HCT116 (cell line): ENCODE results near the gene GPC5. TPM values are rescaled to one million over a fixed set of nuclear protein-coding genes. Genes with fewer than 3 reads are reported as not detected.
"Not testable (repeated sequence)": the region's sequence is repeated elsewhere in the genome, so short reads cannot be mapped to it uniquely, and the experiment has no call there.

Experiments used
- ATAC-seq: fragments of 200-7000 bp; cut with Tn5 transposase; 2 replicates; pipeline ENCODE4 v1.9.1; 2020; ENCODE audit warnings: mild to moderate bottlenecking, moderate library complexity
- BruUV-seq: library from RNA; stranded (reverse); fragments of 400-500 nt; replicated peaks from 2 replicates; lab custom pipeline; 2021; lab: Mats Ljungman, UMichigan
- CTCF ChIA-PET: fragments of 300-600 bp; sonication (Branson Sonifier 250); formaldehyde crosslinking; loops from one replicate; lab custom pipeline; 2021; ENCODE audit warnings: antibody characterized with exemption; lab: Charles Lee
- POLR2A ChIA-PET: fragments of 300-600, 350-600 bp; sonication (Branson Sonifier 250); formaldehyde crosslinking; loops from one replicate; lab custom pipeline; 2021; ENCODE audit warnings: antibody characterized with exemption; lab: Charles Lee
- RAD21 ChIA-PET, 2 experiments: fragments of 300-600 bp; sonication (Branson Sonifier 250); formaldehyde crosslinking; loops; one replicate each; lab custom pipeline; 2023; ENCODE audit warnings: low total read pairs in 2 of 2; ENCODE audit not compliant: uncharacterized antibody in 2 of 2, unreplicated experiment in 2 of 2, low non-redundant PET in 1 of 2; lab: Charles Lee
- DNase-seq: peaks from one replicate; pipeline ENCODE4 v3.0.0-alpha.2; 2010; ENCODE audit warnings: low read depth, low spot score
- H2AFZ ChIP-seq: fragments of 200-600 bp; shearing (Covaris generic), sonication (generic); 2 replicates; pipeline ENCODE4 v1.6.1; 2017; ENCODE audit warnings: low read depth, mixed run types, mixed read lengths, antibody characterized with exemption, low read length; ENCODE audit not compliant: poor library complexity, severe bottlenecking
- H3K27ac ChIP-seq: 2 replicates; pipeline ENCODE4 v1.5.1; 2012; ENCODE audit warnings: low read depth, low read length
- H3K27me3 ChIP-seq: fragments of 200-600 bp; sonication (generic); 2 replicates; pipeline ENCODE4 v1.6.1; 2016; ENCODE audit warnings: mixed run types, low read length, mixed read lengths; ENCODE audit not compliant: insufficient read depth
- H3K36me3 ChIP-seq, 2 experiments: fragments of 200-500 bp in 1 of 2; fragments of 200-600 bp in 1 of 2; sonication (Bioruptor generic) in 1 of 2; sonication (generic) in 1 of 2; 2 replicates each; pipeline versions ENCODE4 v1.5.1 to v1.6.1; 2014 to 2016; ENCODE audit warnings: low read length in 2 of 2, inconsistent platforms in 1 of 2, mixed read lengths in 1 of 2, mixed run types in 1 of 2; ENCODE audit not compliant: insufficient read depth in 2 of 2, control insufficient read depth in 1 of 2
- H3K4me1 ChIP-seq, 2 experiments: fragments of 200-600 bp in 1 of 2; sonication (generic) in 1 of 2; 2 replicates each; pipeline versions ENCODE4 v1.5.1 to v1.6.1; 2012 to 2017; ENCODE audit warnings: low read length in 2 of 2, inconsistent platforms in 1 of 2, mild to moderate bottlenecking in 1 of 2, mixed read lengths in 1 of 2, mixed run types in 1 of 2, moderate library complexity in 1 of 2; ENCODE audit not compliant: insufficient read depth in 2 of 2, control insufficient read depth in 1 of 2
- H3K4me2 ChIP-seq: fragments of 200-600 bp; sonication (generic); 2 replicates; pipeline ENCODE4 v1.6.1; 2017; ENCODE audit warnings: mixed run types, low read length, mixed read lengths
- H3K4me3 ChIP-seq, 2 experiments: fragments of 200-600 bp in 1 of 2; sonication (generic) in 1 of 2; replicated peaks in 1 of 2; 2 replicates each; pipeline ENCODE4 v1.5.1; 2011 to 2016; ENCODE audit warnings: low read length in 2 of 2, control low read depth in 1 of 2, low read depth in 1 of 2, mild to moderate bottlenecking in 1 of 2, mixed read lengths in 1 of 2, mixed run types in 1 of 2
- H3K79me2 ChIP-seq: fragments of 200-600 bp; sonication (generic); 2 replicates; pipeline ENCODE4 v1.6.1; 2017; ENCODE audit warnings: mild to moderate bottlenecking, mixed run types, low read length, moderate library complexity, mixed read lengths; ENCODE audit not compliant: insufficient read depth
- H3K9ac ChIP-seq: fragments of 200-600 bp; sonication (generic); 2 replicates; pipeline ENCODE4 v1.6.1; 2016; ENCODE audit warnings: low read length, mixed read lengths
- H3K9me2 ChIP-seq: fragments of 200-600 bp; sonication (generic), shearing (Covaris generic); 2 replicates; pipeline ENCODE4 v1.6.1; 2017; ENCODE audit warnings: mixed run types, mild to moderate bottlenecking, moderate library complexity; ENCODE audit not compliant: insufficient read depth
- H3K9me3 ChIP-seq, 2 experiments: fragments of 200-500 bp in 1 of 2; fragments of 200-600 bp in 1 of 2; sonication (Bioruptor generic) in 1 of 2; sonication (generic) in 1 of 2; 2 replicates each; pipeline ENCODE4 v1.6.1; 2014 to 2017; ENCODE audit warnings: low read length in 2 of 2, mixed read lengths in 2 of 2, inconsistent platforms in 1 of 2, low read depth in 1 of 2, mild to moderate bottlenecking in 1 of 2, mixed run types in 1 of 2, moderate library complexity in 1 of 2; ENCODE audit not compliant: control insufficient read depth in 1 of 2, insufficient read depth in 1 of 2
- H4K20me1 ChIP-seq: fragments of 200-600 bp; sonication (generic), shearing (Covaris generic); 2 replicates; pipeline ENCODE4 v1.6.1; 2017; ENCODE audit warnings: mixed run types, mild to moderate bottlenecking, moderate library complexity; ENCODE audit not compliant: insufficient read depth
- SP1 ChIP-seq: IDR thresholded peaks from 2 replicates; pipeline ENCODE4 v1.6.1; 2012; ENCODE audit warnings: low read depth
- YY1 ChIP-seq: IDR thresholded peaks from 2 replicates; pipeline ENCODE4 v1.6.1; 2011; ENCODE audit warnings: low read length, low read depth, moderate library complexity, mild to moderate bottlenecking; ENCODE audit not compliant: insufficient replicate concordance; ENCODE audit errors: extremely low read depth
- intact Hi-C: fragments of 100-400 bp; cut with micrococcal nuclease; formaldehyde crosslinking; loops from 2 replicates; pipeline ENCODE4 v1.10.0; 2022
- total RNA-seq: library from RNA; stranded (reverse); gene quantifications from one replicate; pipeline ENCODE4 v1.2.1, GENCODE V29; 2021; ENCODE audit not compliant: unreplicated experiment
- TF ChIP-seq, protein P1 (sequence below), 3 experiments: fragments of 200-600 bp in 1 of 3; sonication (generic) in 1 of 3; IDR thresholded peaks in 2 of 3; conservative IDR thresholded peaks in 1 of 3; 2 replicates each; pipeline ENCODE4 v1.5.1; 2012 to 2017; ENCODE audit warnings: low read depth in 2 of 3, low read length in 2 of 3, antibody characterized with exemption in 1 of 3, borderline replicate concordance in 1 of 3, control low read depth in 1 of 3, mild to moderate bottlenecking in 1 of 3, mixed read lengths in 1 of 3, mixed run types in 1 of 3, moderate library complexity in 1 of 3; ENCODE audit not compliant: insufficient read depth in 1 of 3

The GPC5 gene
- total RNA-seq, 1 experiment from 2014 or later, result not detected

- TF ChIP-seq, protein P1, sequence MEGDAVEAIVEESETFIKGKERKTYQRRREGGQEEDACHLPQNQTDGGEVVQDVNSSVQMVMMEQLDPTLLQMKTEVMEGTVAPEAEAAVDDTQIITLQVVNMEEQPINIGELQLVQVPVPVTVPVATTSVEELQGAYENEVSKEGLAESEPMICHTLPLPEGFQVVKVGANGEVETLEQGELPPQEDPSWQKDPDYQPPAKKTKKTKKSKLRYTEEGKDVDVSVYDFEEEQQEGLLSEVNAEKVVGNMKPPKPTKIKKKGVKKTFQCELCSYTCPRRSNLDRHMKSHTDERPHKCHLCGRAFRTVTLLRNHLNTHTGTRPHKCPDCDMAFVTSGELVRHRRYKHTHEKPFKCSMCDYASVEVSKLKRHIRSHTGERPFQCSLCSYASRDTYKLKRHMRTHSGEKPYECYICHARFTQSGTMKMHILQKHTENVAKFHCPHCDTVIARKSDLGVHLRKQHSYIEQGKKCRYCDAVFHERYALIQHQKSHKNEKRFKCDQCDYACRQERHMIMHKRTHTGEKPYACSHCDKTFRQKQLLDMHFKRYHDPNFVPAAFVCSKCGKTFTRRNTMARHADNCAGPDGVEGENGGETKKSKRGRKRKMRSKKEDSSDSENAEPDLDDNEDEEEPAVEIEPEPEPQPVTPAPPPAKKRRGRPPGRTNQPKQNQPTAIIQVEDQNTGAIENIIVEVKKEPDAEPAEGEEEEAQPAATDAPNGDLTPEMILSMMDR (IDR thresholded peaks at IDR 0.05 in 2 of 3, conservative IDR thresholded peaks at IDR 0.05 in 1 of 3; ENCODE audit: borderline replicate concordance in 1 of 3, insufficient read depth in 1 of 3, low read depth in 2 of 3, low read length in 2 of 3), result no peak
- no peak for TF ChIP-seq SP1
- TF ChIP-seq YY1, result no peak
Measured at GRCh38 chr13:92514420-92515125, 1116.2 kb downstream of the GPC5 start (continued).

DNA sequence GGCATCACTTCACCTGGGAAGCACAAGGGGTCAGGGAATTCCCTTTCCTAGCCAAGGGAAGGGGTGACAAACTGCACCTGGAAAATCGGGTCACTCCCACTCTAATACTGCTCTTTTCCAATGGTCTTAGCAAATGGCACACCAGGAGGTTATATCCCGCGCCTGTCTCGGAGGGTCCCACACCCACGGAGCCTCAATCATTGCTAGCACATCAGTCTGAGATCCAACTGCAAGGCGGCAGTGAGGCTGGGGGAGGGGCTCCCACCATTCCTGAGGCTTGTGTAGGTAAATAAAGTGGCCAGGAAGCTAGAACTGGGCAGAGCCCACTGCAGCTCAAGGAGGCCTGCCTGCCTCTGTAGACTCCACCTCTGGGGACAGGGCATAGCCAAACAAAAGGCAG, 1118.5 kb downstream of the GPC5 start:
- CTCF ChIA-PET, H2AFZ ChIP-seq, H3K27ac ChIP-seq, intact Hi-C loops, DNase-seq, H3K9ac ChIP-seq, H3K36me3 ChIP-seq, POLR2A ChIA-PET, H3K4me1 ChIP-seq, H3K4me2 ChIP-seq, ATAC-seq, H3K9me2 ChIP-seq, H3K27me3 ChIP-seq, H3K4me3 ChIP-seq, RAD21 ChIA-PET, H4K20me1 ChIP-seq, BruUV-seq, H3K79me2 ChIP-seq: not testable (repeated sequence)
- peaks cover 3 to 13% of the 10 kb centered on the region in 2 experiments; a peak in 2 of 4 replicates for H3K9me3 ChIP-seq

DNA sequence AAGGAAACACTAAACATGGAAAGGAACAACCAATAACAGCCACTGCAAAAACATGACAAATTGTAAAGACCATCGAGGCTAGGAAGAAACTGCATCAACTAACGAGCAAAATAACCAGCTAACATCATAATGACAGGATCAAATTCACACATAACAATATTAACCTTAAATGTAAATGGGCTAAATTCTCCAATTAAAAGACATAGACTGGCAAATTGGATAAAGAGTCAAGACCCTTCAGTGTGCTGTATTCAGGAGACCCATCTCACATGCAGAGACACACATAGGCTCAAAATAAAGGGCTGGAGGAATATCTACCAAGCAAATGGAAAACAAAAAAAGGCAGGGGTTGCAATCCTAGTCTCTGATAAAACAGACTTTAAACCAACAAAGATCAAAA, 1120.2 kb downstream of the GPC5 start:
- POLR2A ChIA-PET, RAD21 ChIA-PET, ATAC-seq, H3K9me3 ChIP-seq, H2AFZ ChIP-seq, H3K4me2 ChIP-seq, H3K4me3 ChIP-seq, H3K79me2 ChIP-seq, intact Hi-C loops, H3K36me3 ChIP-seq, H3K4me1 ChIP-seq, H3K9me2 ChIP-seq, DNase-seq, H4K20me1 ChIP-seq, H3K9ac ChIP-seq, H3K27me3 ChIP-seq, H3K27ac ChIP-seq, BruUV-seq, CTCF ChIA-PET: not testable (repeated sequence)
